HFF-Myc (cell line): ENCODE measurements around the gene MRPL42.

Experiments
- DNase-seq: peaks from one replicate; pipeline ENCODE4 v3.0.0-alpha.2; 2011; ENCODE audit warnings: low read depth; ENCODE audit errors: extremely low read depth
- H3K4me3 ChIP-seq: replicated peaks from 2 replicates; pipeline ENCODE4 v1.5.1; 2011; ENCODE audit warnings: low read depth, mild to moderate bottlenecking, control low read depth, low read length
- TF ChIP-seq, protein P1 (sequence below): IDR thresholded peaks from 2 replicates; pipeline ENCODE4 v1.5.1; 2012; ENCODE audit warnings: mild to moderate bottlenecking, low read depth, low read length, control low read depth; ENCODE audit errors: missing control alignments

The MRPL42 gene

GRCh38 chr12:93500667-93501066 is 33.4 kb downstream of the MRPL42 start:
- TF ChIP-seq, protein P1, sequence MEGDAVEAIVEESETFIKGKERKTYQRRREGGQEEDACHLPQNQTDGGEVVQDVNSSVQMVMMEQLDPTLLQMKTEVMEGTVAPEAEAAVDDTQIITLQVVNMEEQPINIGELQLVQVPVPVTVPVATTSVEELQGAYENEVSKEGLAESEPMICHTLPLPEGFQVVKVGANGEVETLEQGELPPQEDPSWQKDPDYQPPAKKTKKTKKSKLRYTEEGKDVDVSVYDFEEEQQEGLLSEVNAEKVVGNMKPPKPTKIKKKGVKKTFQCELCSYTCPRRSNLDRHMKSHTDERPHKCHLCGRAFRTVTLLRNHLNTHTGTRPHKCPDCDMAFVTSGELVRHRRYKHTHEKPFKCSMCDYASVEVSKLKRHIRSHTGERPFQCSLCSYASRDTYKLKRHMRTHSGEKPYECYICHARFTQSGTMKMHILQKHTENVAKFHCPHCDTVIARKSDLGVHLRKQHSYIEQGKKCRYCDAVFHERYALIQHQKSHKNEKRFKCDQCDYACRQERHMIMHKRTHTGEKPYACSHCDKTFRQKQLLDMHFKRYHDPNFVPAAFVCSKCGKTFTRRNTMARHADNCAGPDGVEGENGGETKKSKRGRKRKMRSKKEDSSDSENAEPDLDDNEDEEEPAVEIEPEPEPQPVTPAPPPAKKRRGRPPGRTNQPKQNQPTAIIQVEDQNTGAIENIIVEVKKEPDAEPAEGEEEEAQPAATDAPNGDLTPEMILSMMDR = no peak
- H3K4me3 ChIP-seq = no peak overlapping the region
- DNase-seq = no peak

GRCh38 chr12:93502802-93503623 is 35.7 kb downstream of the MRPL42 start:
- no peak overlapping the region for H3K4me3 ChIP-seq
- no peak for DNase-seq
- TF ChIP-seq, protein P1 = peak; percentile 67

DNA sequence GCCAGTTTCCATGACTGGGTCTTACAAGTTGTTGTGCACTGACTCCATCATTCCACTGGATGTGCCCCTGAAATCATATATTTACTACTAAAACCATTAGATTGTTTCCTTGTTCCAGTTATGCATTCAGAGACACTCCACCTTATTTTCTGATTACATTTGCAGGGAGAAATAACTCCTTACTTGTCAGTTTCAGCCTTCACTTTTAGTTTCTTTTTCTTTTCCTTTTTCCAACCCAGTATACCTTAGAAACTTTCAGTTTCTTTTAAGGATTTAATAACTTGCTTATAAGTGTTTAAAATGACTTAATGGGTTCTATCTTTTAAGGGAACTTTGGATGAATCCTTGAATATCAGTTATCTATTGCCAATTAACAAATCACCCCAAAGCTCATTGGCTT is 39.9 kb downstream of the MRPL42 start:
- TF ChIP-seq, protein P1 = no peak

DNA sequence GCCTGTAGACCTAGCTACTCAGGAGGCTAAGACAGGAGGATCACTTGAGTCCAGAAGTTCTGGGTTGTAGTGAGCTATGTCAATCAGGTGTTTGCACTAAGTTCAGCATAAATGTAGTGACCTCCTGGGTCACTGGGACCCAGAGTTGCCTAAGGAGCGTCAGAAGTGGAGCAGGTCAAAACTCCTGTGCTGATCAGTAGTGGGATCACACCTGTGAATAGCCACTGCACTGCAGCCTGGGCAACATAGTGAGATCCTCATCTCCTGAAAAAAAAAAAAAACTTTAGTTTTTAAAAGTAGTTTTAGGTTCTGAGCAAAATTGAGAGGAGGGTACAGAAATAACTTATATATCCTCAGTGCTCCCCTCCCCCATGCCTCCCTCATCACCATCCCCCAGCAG is 42.2 kb downstream of the MRPL42 start:
- no peak for DNase-seq
- H3K4me3 ChIP-seq = no peak overlapping the region
- TF ChIP-seq, protein P1 = no peak

More for the DNA sequence above, 39.9 kb downstream of the MRPL42 start:
- no peak for DNase-seq
- H3K4me3 ChIP-seq = no peak overlapping the region

- DNase-seq = peak; percentile 17
- H3K4me3 ChIP-seq = no peak overlapping the region
- TF ChIP-seq, protein P1 = no peak
These were observed 47.5 kb downstream of the MRPL42 start for GRCh38 chr12:93514853-93515252.

DNA sequence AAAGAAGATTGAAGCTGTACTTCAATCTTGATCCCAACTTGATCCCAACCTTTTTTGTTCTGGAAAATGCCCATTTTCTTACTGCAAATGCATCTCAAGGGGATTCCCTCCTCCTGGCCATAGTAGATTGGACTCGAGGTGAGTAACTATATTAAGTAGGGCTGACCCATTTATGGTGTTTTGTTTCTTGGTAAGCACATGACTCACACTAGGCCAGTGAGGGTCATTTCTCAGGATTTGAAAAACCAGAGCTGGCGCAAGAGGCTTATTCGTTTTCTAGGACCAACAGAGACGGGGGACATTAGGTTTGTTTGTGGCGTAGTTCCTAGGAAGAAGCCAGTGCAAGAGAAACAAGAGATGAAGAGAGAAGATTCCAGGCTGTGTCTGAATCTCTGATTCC is 51.4 kb downstream of the MRPL42 start:
- H3K4me3 ChIP-seq = no peak overlapping the region
- DNase-seq = no peak
- TF ChIP-seq, protein P1 = no peak
